Natural killer cell (primary cell): Measurements from ENCODE around the gene ITCH. TPM values are rescaled to one million over a fixed set of nuclear protein-coding genes. Genes with fewer than 3 reads are reported as not detected.

ENCODE experiments used
- ATAC-seq, 3 donors: fragments of 150-1000 bp in 2 of 3; fragments of 200-7000 bp in 1 of 3; cut with Tn5 transposase; 1 replicate in 1 of 3; 2 replicates in 2 of 3; pipeline ENCODE4 v1.10.0; 2021; ENCODE audit warnings: mild to moderate bottlenecking in 2 of 3, moderate library complexity in 2 of 3
- DNase-seq, 2 donors: peaks; one replicate each; pipeline versions ENCODE4 v3.0.0 to v3.0.0-alpha.2; 2013 to 2021; ENCODE audit warnings: mixed read lengths in 1 of 2
- H3K27ac ChIP-seq: one replicate; pipeline ENCODE4 v1.5.1; 2013; ENCODE audit warnings: mild to moderate bottlenecking, low read length
- H3K27me3 ChIP-seq: one replicate; pipeline ENCODE4 v1.6.1; 2013; ENCODE audit warnings: low read length; ENCODE audit not compliant: control insufficient read depth, insufficient read depth
- H3K36me3 ChIP-seq: one replicate; pipeline ENCODE4 v1.6.1; 2013; ENCODE audit warnings: low read length; ENCODE audit not compliant: control insufficient read depth, insufficient read depth
- H3K4me1 ChIP-seq: one replicate; pipeline ENCODE4 v1.6.1; 2013; ENCODE audit warnings: low read length; ENCODE audit not compliant: control insufficient read depth, insufficient read depth
- H3K4me3 ChIP-seq: one replicate; pipeline ENCODE4 v1.5.1; 2013; ENCODE audit warnings: low read length
- H3K9me3 ChIP-seq: one replicate; pipeline ENCODE4 v1.6.1; 2013; ENCODE audit warnings: low read length; ENCODE audit not compliant: control insufficient read depth, insufficient read depth
- H3K27ac Mint-ChIP-seq, 2 donors: one replicate each; pipeline ENCODE4 v1.8.0; 2022; ENCODE audit warnings: mild to moderate bottlenecking in 2 of 2, mixed read lengths in 2 of 2, moderate library complexity in 1 of 2
- H3K27me3 Mint-ChIP-seq, 2 donors: one replicate each; pipeline ENCODE4 v1.8.0; 2022; ENCODE audit warnings: low read depth in 2 of 2, mixed read lengths in 2 of 2
- H3K36me3 Mint-ChIP-seq: one replicate; pipeline ENCODE4 v1.8.0; 2022; ENCODE audit warnings: mixed read lengths
- H3K4me1 Mint-ChIP-seq, 2 donors: one replicate each; pipeline ENCODE4 v1.8.0; 2022; ENCODE audit warnings: mixed read lengths in 2 of 2
- H3K4me3 Mint-ChIP-seq: one replicate; pipeline ENCODE4 v1.8.0; 2022; ENCODE audit warnings: mild to moderate bottlenecking, moderate library complexity, mixed read lengths
- H3K9me3 Mint-ChIP-seq, 2 donors: one replicate each; pipeline ENCODE4 v1.8.0; 2022; ENCODE audit warnings: mixed read lengths in 2 of 2
- CTCF ChIP-seq: fragments of 200-600 bp; IDR thresholded peaks from one replicate; pipeline ENCODE4 v1.8.0; 2022; ENCODE audit warnings: antibody characterized with exemption
- WGBS: methylation state at CpG from one replicate; pipeline ENCODE4 v1.1.7; 2013; ENCODE audit warnings: missing lambda C conversion rate; ENCODE audit not compliant: insufficient coverage; 5-methylcytosine and 5-hydroxymethylcytosine counted together
- intact Hi-C: fragments of 100-400 bp; cut with micrococcal nuclease; formaldehyde crosslinking; loops from one replicate; pipeline ENCODE4 v1.14.2; 2022
- total RNA-seq, 4 donors: library from RNA; stranded (reverse); fragments of 120-200 nt in 1 of 4; gene quantifications; one replicate each; pipeline versions ENCODE4 v1.2.3 to v1.2.4, GENCODE V29; 2013 to 2022

Gene ITCH
- total RNA-seq, 3 donors from 2014 or later (not counting 1 experiment from before 2014, with no cell fraction given): 157 to 182 (median 163) TPM

- TF ChIP-seq CTCF: no peak
- Mint-ChIP-seq H3K4me1 (peaks cover 35 to 38% of the 10 kb centered on the region in 2 donors), H3K4me3 (no peak overlapping the region), H3K9me3 (no peaks in the 10 kb centered on the region), H3K27me3 (no peaks in the 10 kb centered on the region), H3K36me3 (no peaks in the 10 kb centered on the region), H3K27ac (no peak overlapping the region)
- DNase-seq (no peak), ATAC-seq (no peak)
- WGBS: 98% methylated on average over 4 of the region's 5 CpGs
- Histone ChIP-seq H3K27me3 (no peaks in the 10 kb centered on the region), H3K4me3 (no peak overlapping the region), H3K27ac (no peak overlapping the region), H3K9me3 (no peaks in the 10 kb centered on the region), H3K36me3 (peaks cover 43% of the 10 kb centered on the region), H3K4me1 (no peaks in the 10 kb centered on the region)
- intact Hi-C loops: no loop called here
These were observed 70.3 kb downstream of the ITCH start for GRCh38 chr20:34433391-34433790.

GRCh38 chr20:34435589-34435988, 72.5 kb downstream of the ITCH start:
- intact Hi-C loops: no loop called here
- no peak for DNase-seq
- H3K27me3 ChIP-seq: no peaks in the 10 kb centered on the region
- no peaks in the 10 kb centered on the region for H3K9me3 Mint-ChIP-seq
- no peaks in the 10 kb centered on the region for H3K27me3 Mint-ChIP-seq
- H3K4me3 ChIP-seq: no peak overlapping the region
- no peak overlapping the region for H3K27ac ChIP-seq
- 59% methylated on average over 1 of the region's 1 CpG for WGBS
- no peaks in the 10 kb centered on the region for H3K36me3 Mint-ChIP-seq
- no peaks in the 10 kb centered on the region for H3K4me1 ChIP-seq
- H3K27ac Mint-ChIP-seq: peak overlapping the region; percentile 19 to 47
- H3K4me1 Mint-ChIP-seq: peaks cover 33 to 34% of the 10 kb centered on the region in 2 donors
- H3K9me3 ChIP-seq: no peaks in the 10 kb centered on the region
- ATAC-seq: no peak
- TF ChIP-seq CTCF: no peak
- no peak overlapping the region for H3K4me3 Mint-ChIP-seq
- H3K36me3 ChIP-seq: peaks cover 48% of the 10 kb centered on the region

- 85% methylated on average over 6 of the region's 6 CpGs for WGBS
- H3K4me1 Mint-ChIP-seq: peaks cover 23 to 25% of the 10 kb centered on the region in 2 donors
- no peaks in the 10 kb centered on the region for H3K36me3 Mint-ChIP-seq
These were observed 74.4 kb downstream of the ITCH start for GRCh38 chr20:34437330-34437986.

More at GRCh38 chr20:34437330-34437986, 74.4 kb downstream of the ITCH start:
- H3K4me3 ChIP-seq: no peak overlapping the region
- H3K36me3 ChIP-seq: peaks cover 55% of the 10 kb centered on the region
- Mint-ChIP-seq H3K27me3 (no peaks in the 10 kb centered on the region), H3K27ac (peak overlapping the region; percentile 19 to 73), H3K9me3 (no peaks in the 10 kb centered on the region), H3K4me3 (no peak overlapping the region)
- no peak overlapping the region for H3K27ac ChIP-seq
- DNase-seq (no peak), ATAC-seq (no peak)
- H3K9me3 ChIP-seq: no peaks in the 10 kb centered on the region
- no peak for TF ChIP-seq CTCF
- intact Hi-C loops: no loop called here
- no peaks in the 10 kb centered on the region for H3K4me1 ChIP-seq
- no peaks in the 10 kb centered on the region for H3K27me3 ChIP-seq
